Measurements from ENCODE around the gene SVOP.
"Not testable (repeated sequence)": the region's sequence is repeated elsewhere in the genome, so short reads cannot be mapped to it uniquely, and the experiment has no call there.

The SVOP gene

GRCh38 chr12:109020796-109021380 lies at the start of gene SVOP:
TSS of gene SVOP (minus strand) at chr12:109021068. CDS start at chr12:109020868, 200 bp downstream.
- DNase-seq = peak; percentile 86

GRCh38 chr12:109069307-109070271 lies 48.7 kb upstream of the SVOP start:
- DNase-seq = no peak

- DNase-seq = no peak
Observed at GRCh38 chr12:109065853-109066193, 45.0 kb upstream of the SVOP start.

- no peak for DNase-seq
Observed at GRCh38 chr12:109065154-109065852, 44.4 kb upstream of the SVOP start.

DNA sequence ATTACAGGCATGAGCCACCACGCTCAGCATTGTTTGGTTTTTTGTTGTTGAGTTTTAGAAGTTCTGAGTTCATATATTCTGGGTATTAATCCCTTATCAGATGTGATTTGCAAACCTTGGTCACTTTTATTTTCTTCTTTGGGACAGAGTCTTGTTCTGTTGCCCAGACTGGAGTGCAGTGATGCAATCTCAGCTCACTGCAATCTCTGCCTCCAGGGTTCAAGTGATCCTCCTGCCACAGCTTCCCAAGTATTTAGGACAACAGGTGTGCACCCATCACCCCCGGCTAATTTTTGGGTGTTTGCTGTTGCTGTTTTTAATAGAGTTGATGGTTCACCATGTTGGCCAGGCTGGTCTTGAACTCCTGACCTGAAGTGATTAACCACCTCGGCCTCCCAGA lies 43.3 kb upstream of the SVOP start:
- no peak for DNase-seq

GRCh38 chr12:109058773-109059172 lies 37.9 kb upstream of the SVOP start:
- no peak for DNase-seq

- DNase-seq = no peak
Observed at GRCh38 chr12:109057376-109057775, 36.5 kb upstream of the SVOP start.

GRCh38 chr12:109056891-109057290 lies 36.0 kb upstream of the SVOP start:
- no peak for DNase-seq

- no peak for DNase-seq
Observed at GRCh38 chr12:109054520-109054919, 33.7 kb upstream of the SVOP start.

DNA sequence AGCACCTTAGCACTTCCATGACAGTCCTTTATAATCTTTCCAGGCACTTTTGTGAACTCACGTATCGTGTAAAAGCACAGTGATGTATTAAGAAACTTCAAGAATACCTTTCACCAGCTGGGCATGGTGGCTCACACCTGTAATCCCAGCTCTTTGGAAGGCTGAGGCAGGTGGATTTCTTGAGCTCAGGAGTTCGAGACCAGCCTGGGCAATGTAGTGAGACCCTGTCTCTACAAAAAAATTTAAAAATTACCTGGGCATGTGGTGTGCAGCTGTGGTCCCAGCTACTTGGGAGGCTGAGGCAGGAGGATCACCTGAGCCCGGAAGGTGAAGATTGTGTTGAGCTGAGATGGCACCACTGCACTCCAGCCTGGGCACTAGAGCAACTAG lies 33.3 kb upstream of the SVOP start:
- DNase-seq = not testable (repeated sequence)

DNA sequence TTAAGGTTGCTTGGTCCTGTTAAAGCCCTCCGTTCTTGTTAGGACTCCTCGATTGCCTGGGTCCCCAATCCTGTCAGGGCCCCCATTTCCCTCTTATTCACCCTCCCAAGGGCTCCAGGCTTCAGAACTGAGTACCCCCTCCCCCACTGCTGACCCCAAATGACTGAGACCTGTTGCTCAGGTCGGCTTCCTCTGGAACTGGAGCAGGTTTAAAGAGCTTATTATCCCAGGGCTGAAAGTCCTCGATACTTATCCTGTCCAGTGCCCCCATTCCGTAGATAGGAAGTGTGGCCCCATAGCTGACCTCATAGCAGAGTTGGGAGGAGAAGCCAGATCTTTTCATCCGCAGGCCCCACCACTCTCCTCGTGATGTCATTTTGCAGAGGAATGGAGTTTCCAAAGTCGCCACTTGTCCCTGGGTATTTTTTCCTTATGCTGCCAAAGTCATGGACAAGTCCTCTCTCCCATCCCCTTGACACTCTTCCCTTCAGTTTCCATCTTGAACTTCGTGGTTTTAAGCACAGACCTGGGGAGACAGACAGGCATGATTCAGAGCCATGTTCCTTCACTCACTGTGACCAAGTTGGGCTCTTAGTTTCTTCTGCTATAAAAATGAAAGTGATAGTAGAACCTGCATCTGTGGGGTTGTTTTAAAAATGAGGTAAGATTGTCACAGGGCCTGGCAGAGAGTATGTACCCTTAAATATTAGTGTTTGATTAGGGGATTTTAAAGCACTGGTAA lies 32.7 kb upstream of the SVOP start:
- DNase-seq = no peak

- peak; percentile 83 for DNase-seq
Observed at GRCh38 chr12:109052414-109053323, 31.8 kb upstream of the SVOP start, which contains the start of gene USP30. TSS of gene USP30 (plus strand) at chr12:109052576. CDS start at chr12:109052679, 103 bp downstream.

GRCh38 chr12:109052097-109052413 lies 31.2 kb upstream of the SVOP start:
- DNase-seq = no peak

DNA sequence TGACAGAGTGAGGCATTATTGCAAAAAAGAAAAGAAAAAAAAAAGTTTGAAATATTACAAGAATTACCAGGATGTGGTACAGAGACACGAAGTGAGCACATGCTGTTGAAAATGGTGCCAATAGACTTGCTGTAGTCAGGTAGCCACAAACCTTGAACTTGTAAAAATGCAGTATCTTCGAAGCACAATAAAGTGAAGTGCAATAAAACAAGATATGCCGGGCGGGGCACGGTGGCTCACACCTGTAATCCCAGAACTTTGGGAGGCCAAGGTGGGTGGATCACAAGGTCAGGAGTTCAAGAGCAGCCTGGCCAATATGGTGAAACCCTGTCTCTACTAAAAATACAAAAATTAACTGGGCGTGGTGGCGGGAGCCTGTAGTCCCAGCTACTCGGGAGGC lies 28.9 kb upstream of the SVOP start:
- not testable (repeated sequence) for DNase-seq

DNA sequence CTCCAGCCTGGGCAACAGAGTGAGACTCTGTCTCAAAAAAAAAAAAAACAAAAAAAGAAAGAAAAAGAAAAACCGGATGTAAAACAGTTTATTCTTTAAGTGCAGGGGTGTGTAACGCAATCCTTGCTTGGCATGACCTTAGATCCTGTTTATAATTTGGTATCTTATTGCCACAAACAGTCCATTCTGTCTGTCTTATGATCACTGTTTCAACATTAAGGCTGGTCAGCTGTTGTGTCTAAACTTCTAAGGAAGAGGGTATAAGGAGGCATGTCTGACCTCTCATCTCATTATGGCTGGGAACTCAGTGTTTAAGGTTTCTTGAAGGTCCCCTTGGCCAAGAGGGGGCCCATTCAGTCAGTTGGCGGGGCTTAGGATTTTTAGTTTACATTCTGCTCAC lies 27.8 kb upstream of the SVOP start:
- not testable (repeated sequence) for DNase-seq

DNA sequence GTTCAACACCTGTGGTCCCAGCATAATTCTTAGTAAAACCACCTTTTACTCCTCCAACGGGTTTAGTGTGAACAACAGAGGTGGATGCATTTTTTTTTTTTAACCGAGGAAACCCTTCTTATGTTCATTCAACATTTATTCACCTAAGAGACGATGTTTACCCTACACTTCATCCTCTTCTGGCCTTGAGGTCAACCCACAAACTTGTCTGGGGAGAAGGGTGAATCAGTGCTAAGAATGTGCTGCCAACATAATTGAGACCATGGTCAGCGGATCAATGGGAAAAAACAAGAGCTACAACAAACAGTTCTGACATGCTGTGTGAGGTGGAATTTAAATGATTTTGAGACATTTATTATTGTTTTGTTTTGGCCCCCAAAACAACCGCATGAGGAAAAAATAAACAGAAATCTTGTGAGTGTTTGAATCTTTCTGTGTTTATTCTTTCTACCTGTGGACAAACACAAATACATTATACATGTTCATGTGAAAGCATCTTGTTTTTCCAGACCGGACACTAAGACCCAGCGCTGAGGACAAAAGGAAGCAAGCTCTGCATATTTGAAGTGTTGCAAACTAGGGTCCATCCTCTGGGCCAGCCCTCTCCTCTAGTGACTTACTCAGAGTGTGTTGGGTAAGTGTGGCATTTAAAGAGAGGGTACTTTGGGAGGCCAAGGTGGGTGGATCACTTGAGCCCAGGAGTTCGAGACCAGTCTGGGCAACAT lies 26.4 kb upstream of the SVOP start:
- DNase-seq = no peak

GRCh38 chr12:109044241-109044640 lies 23.4 kb upstream of the SVOP start:
- DNase-seq = no peak

DNA sequence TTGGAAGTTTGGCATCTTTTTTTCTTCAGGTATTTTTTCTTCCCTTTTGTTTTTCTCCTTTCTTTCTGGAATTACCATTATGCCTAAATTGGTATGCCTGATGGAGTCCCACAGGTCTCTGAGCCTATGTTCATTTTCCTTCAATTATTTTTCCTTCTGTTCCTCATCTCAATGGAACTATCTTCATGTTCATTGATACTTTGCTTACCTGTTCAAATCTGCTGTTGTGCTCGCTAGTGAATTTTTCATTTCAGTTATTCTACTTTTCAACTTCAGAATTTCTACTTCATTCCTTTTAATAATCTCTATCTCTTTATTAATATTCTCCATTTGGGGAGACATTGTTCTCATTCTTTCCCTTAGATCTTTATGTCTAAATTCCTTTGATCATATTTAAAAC lies 16.1 kb upstream of the SVOP start:
- DNase-seq = no peak

DNA sequence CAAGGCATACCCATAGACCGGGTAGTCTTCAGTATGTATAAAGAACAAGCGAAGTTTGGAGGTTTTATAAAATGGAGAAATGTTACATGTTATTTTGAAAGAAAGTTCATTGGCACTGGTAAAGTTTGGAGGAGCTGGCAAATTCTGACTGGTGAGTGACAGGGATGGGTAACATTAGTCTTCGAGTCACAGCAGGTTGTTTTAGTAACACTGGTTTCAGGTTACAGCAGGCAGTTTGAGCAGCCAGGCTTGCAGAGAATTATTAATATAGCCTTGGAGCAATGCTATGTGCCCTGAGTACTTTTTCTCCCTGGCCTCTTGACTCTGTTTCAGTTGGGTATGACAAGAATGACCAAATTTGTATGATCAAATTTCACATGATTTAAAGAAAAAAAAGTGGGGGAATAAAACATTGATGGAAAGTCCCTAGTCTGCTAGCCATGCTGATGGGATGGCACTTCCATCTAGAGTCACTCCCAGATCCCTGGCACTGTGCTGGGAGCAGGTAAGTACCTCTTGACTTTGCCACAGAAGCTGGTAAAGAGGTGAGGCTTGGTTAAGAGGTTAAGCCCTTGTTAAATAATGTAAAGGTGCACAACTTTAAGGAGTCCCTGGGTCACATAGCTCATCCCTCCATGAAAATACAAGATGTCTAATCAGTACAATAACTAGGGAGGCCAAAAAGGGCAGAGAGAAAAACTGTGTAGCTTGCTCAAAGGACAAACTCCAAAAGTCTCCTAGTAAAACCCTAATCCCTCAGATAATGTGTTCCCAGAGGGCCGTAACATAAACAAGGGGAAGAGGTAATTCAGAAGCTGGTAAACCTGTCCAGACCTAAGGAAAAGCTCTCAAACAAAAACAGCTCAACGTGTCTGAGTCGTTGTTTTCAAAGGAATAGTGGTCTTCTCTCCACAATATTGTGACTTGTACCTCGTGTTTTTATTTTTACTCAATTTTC lies 12.7 kb upstream of the SVOP start:
- peak; percentile 91 for DNase-seq

DNA sequence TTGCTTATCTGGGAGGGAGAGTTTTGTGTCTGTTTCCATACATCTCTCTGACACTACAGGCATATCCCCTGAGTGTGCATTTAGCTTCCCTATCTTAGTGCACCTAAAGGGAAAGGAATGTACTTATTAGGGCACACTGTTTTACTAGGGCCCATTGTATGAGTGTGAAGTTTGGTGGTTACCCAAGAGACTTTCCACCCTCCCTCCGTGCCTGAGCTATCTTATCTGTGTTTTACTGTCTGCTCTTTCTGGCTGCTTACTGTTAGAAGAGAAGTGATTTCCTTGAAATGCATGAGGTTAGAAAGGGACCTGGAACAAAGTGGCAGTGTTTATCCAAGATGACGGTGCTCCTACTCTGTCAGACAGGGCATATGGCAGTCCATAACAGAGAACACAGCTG lies 8.5 kb upstream of the SVOP start:
- DNase-seq = no peak
